ENCODE measurements around the gene MEOX2. TPM values are rescaled to one million over a fixed set of nuclear protein-coding genes. Genes with fewer than 3 reads are reported as not detected.

Gene MEOX2
- total RNA-seq, 1 donor from 2014 or later, result not detected

DNA sequence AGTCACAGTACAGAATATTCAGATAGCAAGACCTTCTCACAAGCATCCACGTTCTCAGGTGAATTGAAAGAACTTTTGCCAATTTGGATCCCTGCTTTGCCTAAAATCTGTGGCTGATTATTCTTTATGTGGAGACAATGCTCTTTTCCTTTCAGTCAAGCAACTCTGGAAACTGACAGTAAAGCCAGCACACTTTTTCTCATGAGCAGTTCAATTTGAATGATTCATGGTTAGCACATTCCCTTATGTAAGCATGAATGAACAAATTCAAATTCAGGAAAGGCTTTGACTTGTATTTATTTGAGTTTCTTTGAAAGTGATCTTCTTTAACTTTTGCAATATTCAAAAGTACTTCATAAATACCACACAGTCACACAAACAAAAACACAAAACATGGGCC, 57.6 kb downstream of the MEOX2 start:
- peak; percentile 8 for DNase-seq (ENCODE audit: low read depth)
- Histone ChIP-seq H3K4me1 (ENCODE audit: insufficient read depth, low read length) (peaks cover 8% of the 10 kb centered on the region), H3K9me3 (ENCODE audit: insufficient read depth, low read depth, low read length) (no peaks in the 10 kb centered on the region), H3K4me2 (ENCODE audit: low read length) (peak overlapping the region; percentile 13), H3K9ac (ENCODE audit: low read length) (no peak overlapping the region), H2AFZ (ENCODE audit: low read depth, low read length) (no peak overlapping the region), H3K36me3 (ENCODE audit: insufficient read depth, low read length) (no peaks in the 10 kb centered on the region), H4K20me1 (ENCODE audit: insufficient read depth, low read length) (no peaks in the 10 kb centered on the region), H3K4me3 (ENCODE audit: insufficient read depth, low read depth, low read length) (no peak overlapping the region), H3K27ac (ENCODE audit: low read depth, low read length) (no peak overlapping the region), H3K27me3 (ENCODE audit: insufficient read depth, low read length) (no peaks in the 10 kb centered on the region), H3K79me2 (ENCODE audit: insufficient read depth, low read length) (no peaks in the 10 kb centered on the region)
- TF ChIP-seq EZH2 (IDR thresholded peaks at IDR 0.05; ENCODE audit: insufficient read depth, low read length), result no peak
- TF ChIP-seq, protein P1, sequence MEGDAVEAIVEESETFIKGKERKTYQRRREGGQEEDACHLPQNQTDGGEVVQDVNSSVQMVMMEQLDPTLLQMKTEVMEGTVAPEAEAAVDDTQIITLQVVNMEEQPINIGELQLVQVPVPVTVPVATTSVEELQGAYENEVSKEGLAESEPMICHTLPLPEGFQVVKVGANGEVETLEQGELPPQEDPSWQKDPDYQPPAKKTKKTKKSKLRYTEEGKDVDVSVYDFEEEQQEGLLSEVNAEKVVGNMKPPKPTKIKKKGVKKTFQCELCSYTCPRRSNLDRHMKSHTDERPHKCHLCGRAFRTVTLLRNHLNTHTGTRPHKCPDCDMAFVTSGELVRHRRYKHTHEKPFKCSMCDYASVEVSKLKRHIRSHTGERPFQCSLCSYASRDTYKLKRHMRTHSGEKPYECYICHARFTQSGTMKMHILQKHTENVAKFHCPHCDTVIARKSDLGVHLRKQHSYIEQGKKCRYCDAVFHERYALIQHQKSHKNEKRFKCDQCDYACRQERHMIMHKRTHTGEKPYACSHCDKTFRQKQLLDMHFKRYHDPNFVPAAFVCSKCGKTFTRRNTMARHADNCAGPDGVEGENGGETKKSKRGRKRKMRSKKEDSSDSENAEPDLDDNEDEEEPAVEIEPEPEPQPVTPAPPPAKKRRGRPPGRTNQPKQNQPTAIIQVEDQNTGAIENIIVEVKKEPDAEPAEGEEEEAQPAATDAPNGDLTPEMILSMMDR (IDR thresholded peaks at IDR 0.05; ENCODE audit: insufficient read depth, low read depth, low read length), result no peak
- Mint-ChIP-seq H3K9me3 (ENCODE audit: unreplicated experiment) (no peaks in the 10 kb centered on the region), H3K27ac (ENCODE audit: unreplicated experiment) (no peak overlapping the region), H3K27me3 (ENCODE audit: low read depth, unreplicated experiment) (no peaks in the 10 kb centered on the region), H3K4me3 (ENCODE audit: unreplicated experiment) (no peak overlapping the region), H3K36me3 (ENCODE audit: low read depth, unreplicated experiment) (no peaks in the 10 kb centered on the region), H3K4me1 (ENCODE audit: low read depth, unreplicated experiment) (peaks cover 16% of the 10 kb centered on the region)
- no peak for FAIRE-seq

DNA sequence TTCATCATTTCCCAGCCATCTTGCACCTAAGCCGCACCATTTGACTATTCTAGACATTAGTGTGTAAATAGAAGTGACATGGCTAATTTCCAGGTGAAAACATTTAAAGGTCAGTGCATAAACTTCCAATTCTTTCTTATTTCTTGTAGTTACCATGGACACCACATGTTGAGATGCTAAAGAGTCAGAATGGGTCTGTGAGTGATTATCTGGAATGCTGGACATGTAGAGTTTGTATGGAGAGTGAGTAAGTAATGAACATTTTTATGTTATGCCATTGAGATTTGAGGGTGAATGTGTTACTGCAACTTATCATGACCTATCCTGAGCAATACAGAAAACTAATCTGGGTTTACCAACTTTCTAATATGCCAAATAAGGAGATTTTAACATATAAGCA, 60.4 kb downstream of the MEOX2 start:
- Histone ChIP-seq H3K27ac (ENCODE audit: low read depth, low read length) (peak overlapping the region; percentile 35), H3K79me2 (ENCODE audit: insufficient read depth, low read length) (no peaks in the 10 kb centered on the region), H3K4me1 (ENCODE audit: insufficient read depth, low read length) (peaks cover 8% of the 10 kb centered on the region), H3K36me3 (ENCODE audit: insufficient read depth, low read length) (no peaks in the 10 kb centered on the region), H3K4me3 (ENCODE audit: insufficient read depth, low read depth, low read length) (no peak overlapping the region), H2AFZ (ENCODE audit: low read depth, low read length) (no peak overlapping the region), H3K27me3 (ENCODE audit: insufficient read depth, low read length) (no peaks in the 10 kb centered on the region), H3K9me3 (ENCODE audit: insufficient read depth, low read depth, low read length) (no peaks in the 10 kb centered on the region), H4K20me1 (ENCODE audit: insufficient read depth, low read length) (no peaks in the 10 kb centered on the region), H3K4me2 (ENCODE audit: low read length) (peak overlapping the region; percentile 38), H3K9ac (ENCODE audit: low read length) (no peak overlapping the region)
- no peak for DNase-seq (ENCODE audit: low read depth)
- Mint-ChIP-seq H3K4me1 (ENCODE audit: low read depth, unreplicated experiment) (peaks cover 16% of the 10 kb centered on the region), H3K4me3 (ENCODE audit: unreplicated experiment) (no peak overlapping the region), H3K27me3 (ENCODE audit: low read depth, unreplicated experiment) (no peaks in the 10 kb centered on the region), H3K27ac (ENCODE audit: unreplicated experiment) (peak overlapping the region; percentile 53), H3K36me3 (ENCODE audit: low read depth, unreplicated experiment) (no peaks in the 10 kb centered on the region), H3K9me3 (ENCODE audit: unreplicated experiment) (no peaks in the 10 kb centered on the region)
- FAIRE-seq, result no peak
- TF ChIP-seq EZH2 (IDR thresholded peaks at IDR 0.05; ENCODE audit: insufficient read depth, low read length), result no peak
- TF ChIP-seq, protein P1 (IDR thresholded peaks at IDR 0.05; ENCODE audit: insufficient read depth, low read depth, low read length), result no peak

DNA sequence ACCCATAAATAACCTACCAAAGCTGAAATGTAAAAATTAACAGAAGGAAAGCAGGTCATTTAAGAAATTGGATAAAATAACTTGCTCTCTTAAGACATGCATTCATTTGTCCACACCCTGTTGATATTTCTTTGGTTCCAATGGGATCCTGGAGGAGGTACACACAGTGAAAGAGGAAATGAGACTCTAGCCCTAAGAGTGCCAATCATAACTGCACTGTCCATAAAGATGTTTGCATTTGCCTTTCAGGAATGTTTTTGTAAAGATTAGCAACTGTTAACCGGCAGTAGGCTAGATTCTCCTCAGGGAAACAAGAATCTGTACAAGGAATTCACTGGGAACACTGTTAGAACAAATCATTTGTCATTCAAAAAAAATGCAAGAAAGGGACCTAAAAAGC, 61.0 kb downstream of the MEOX2 start:
- H3K4me1 Mint-ChIP-seq (ENCODE audit: low read depth, unreplicated experiment), result peaks cover 16% of the 10 kb centered on the region
- no peak overlapping the region for H3K4me3 ChIP-seq (ENCODE audit: insufficient read depth, low read depth, low read length)
- H2AFZ ChIP-seq (ENCODE audit: low read depth, low read length), result no peak overlapping the region
- H3K9me3 Mint-ChIP-seq (ENCODE audit: unreplicated experiment), result no peaks in the 10 kb centered on the region
- H3K4me2 ChIP-seq (ENCODE audit: low read length), result no peak overlapping the region
- no peak for TF ChIP-seq EZH2 (IDR thresholded peaks at IDR 0.05; ENCODE audit: insufficient read depth, low read length)
- TF ChIP-seq, protein P1 (IDR thresholded peaks at IDR 0.05; ENCODE audit: insufficient read depth, low read depth, low read length), result no peak
- H4K20me1 ChIP-seq (ENCODE audit: insufficient read depth, low read length), result no peaks in the 10 kb centered on the region
- H3K27me3 Mint-ChIP-seq (ENCODE audit: low read depth, unreplicated experiment), result no peaks in the 10 kb centered on the region
- no peak overlapping the region for H3K9ac ChIP-seq (ENCODE audit: low read length)
- H3K27me3 ChIP-seq (ENCODE audit: insufficient read depth, low read length), result no peaks in the 10 kb centered on the region
- no peaks in the 10 kb centered on the region for H3K9me3 ChIP-seq (ENCODE audit: insufficient read depth, low read depth, low read length)
- DNase-seq (ENCODE audit: low read depth) (no peak), FAIRE-seq (no peak)
- H3K27ac ChIP-seq (ENCODE audit: low read depth, low read length), result peak overlapping the region; percentile 35
- H3K27ac Mint-ChIP-seq (ENCODE audit: unreplicated experiment), result peak overlapping the region; percentile 53
- H3K36me3 ChIP-seq (ENCODE audit: insufficient read depth, low read length), result no peaks in the 10 kb centered on the region
- no peaks in the 10 kb centered on the region for H3K36me3 Mint-ChIP-seq (ENCODE audit: low read depth, unreplicated experiment)
- no peaks in the 10 kb centered on the region for H3K79me2 ChIP-seq (ENCODE audit: insufficient read depth, low read length)
- peaks cover 8% of the 10 kb centered on the region for H3K4me1 ChIP-seq (ENCODE audit: insufficient read depth, low read length)
- H3K4me3 Mint-ChIP-seq (ENCODE audit: unreplicated experiment), result no peak overlapping the region

Measured in astrocyte (in vitro differentiated cells and primary cell).